Measurements from ENCODE around the gene SLC38A10.

SLC38A10 gene

DNA sequence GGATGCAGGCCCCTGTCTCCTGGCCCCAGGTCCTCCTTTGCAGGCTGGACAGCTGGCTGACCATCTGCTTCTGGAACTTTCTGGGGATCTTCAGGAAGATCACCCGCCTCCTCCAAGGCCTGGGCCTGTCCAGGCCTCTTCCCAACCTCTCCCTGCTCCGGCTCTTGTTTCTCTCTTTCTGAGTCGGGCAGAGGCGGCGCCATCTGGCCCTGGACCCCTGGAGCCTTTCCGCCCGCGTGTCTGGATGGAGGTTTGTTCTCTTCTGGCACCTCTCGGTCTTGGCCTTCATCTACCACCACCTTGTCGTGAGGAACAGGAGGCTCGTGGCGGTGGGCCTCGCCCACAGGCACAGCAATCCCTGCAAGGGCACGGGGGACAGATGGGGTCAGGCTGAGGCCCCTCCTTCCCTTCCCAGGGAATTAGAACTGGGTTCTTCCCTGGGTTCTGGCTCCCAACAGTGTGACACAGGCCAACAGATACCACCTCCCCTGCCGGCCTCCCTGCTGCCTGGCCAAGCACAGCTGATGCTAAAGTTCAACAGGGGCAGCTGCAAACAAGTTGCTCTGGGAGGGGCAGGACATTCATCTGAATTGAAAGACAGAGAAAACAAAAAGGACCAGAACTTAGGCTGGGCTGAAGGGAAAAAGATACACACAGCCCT, 42.7 kb downstream of the SLC38A10 start:
- H4K8ac ChIP-seq (ENCODE audit: low read depth, low read length): no peak overlapping the region
- no peak overlapping the region for H3K23ac ChIP-seq (ENCODE audit: low read length)
- no peak overlapping the region for H3K4me2 ChIP-seq (ENCODE audit: low read length)
- H2BK5ac ChIP-seq (ENCODE audit: low read length): no peak overlapping the region
- H4K5ac ChIP-seq (ENCODE audit: low read length): no peak overlapping the region
- no peaks in the 10 kb centered on the region for H3K4me1 ChIP-seq (ENCODE audit: control insufficient read depth, low read depth, low read length)
- H3K27ac ChIP-seq (ENCODE audit: low read depth, low read length): no peak overlapping the region
- H3K18ac ChIP-seq (ENCODE audit: low read length): no peak overlapping the region
- no peak overlapping the region for H3K4ac ChIP-seq (ENCODE audit: low read depth, low read length)
- H3K27me3 ChIP-seq (ENCODE audit: insufficient read depth, low read length, poor library complexity): no peaks in the 10 kb centered on the region
- no peaks in the 10 kb centered on the region for H3K79me2 ChIP-seq (ENCODE audit: control insufficient read depth, insufficient read depth, low read length)
- H3K9ac ChIP-seq (ENCODE audit: low read length): no peak overlapping the region
- peaks cover 3% of the 10 kb centered on the region for H3K79me1 ChIP-seq (ENCODE audit: low read length)
- H3K56ac ChIP-seq (ENCODE audit: low read length): no peak overlapping the region
- no peak overlapping the region for H2BK120ac ChIP-seq (ENCODE audit: low read depth, low read length)
- DNase-seq: no peak
- no peaks in the 10 kb centered on the region for H3K36me3 ChIP-seq (ENCODE audit: control insufficient read depth, insufficient read depth, low read length)
- H2BK15ac ChIP-seq (replicated peaks; ENCODE audit: low read depth): no peak overlapping the region
- no peak overlapping the region for H2AK5ac ChIP-seq (ENCODE audit: low read length)
- no CpG with 5 or more reads among the region's 15 CpGs for WGBS (ENCODE audit: extremely low coverage, insufficient coverage, low lambda C conversion rate)
- H3K4me3 ChIP-seq (ENCODE audit: low read length): no peak overlapping the region

- Histone ChIP-seq H3K56ac (ENCODE audit: low read length) (no peak overlapping the region), H3K79me2 (ENCODE audit: control insufficient read depth, insufficient read depth, low read length) (no peaks in the 10 kb centered on the region), H3K27me3 (ENCODE audit: insufficient read depth, low read length, poor library complexity) (no peaks in the 10 kb centered on the region), H3K18ac (ENCODE audit: low read length) (no peak overlapping the region), H3K4me1 (ENCODE audit: control insufficient read depth, low read depth, low read length) (no peaks in the 10 kb centered on the region), H4K5ac (ENCODE audit: low read length) (no peak overlapping the region), H2BK120ac (ENCODE audit: low read depth, low read length) (no peak overlapping the region), H4K8ac (ENCODE audit: low read depth, low read length) (no peak overlapping the region), H3K79me1 (ENCODE audit: low read length) (peaks cover 3% of the 10 kb centered on the region), H2AK5ac (ENCODE audit: low read length) (no peak overlapping the region), H2BK5ac (ENCODE audit: low read length) (no peak overlapping the region), H3K4me3 (ENCODE audit: low read length) (no peak overlapping the region), H3K36me3 (ENCODE audit: control insufficient read depth, insufficient read depth, low read length) (no peaks in the 10 kb centered on the region), H3K4me2 (ENCODE audit: low read length) (no peak overlapping the region), H2BK15ac (replicated peaks; ENCODE audit: low read depth) (no peak overlapping the region), H3K4ac (ENCODE audit: low read depth, low read length) (no peak overlapping the region), H3K9ac (ENCODE audit: low read length) (no peak overlapping the region), H3K23ac (ENCODE audit: low read length) (no peak overlapping the region), H3K27ac (ENCODE audit: low read depth, low read length) (no peak overlapping the region)
- no CpG with 5 or more reads among the region's 29 CpGs for WGBS (ENCODE audit: extremely low coverage, insufficient coverage, low lambda C conversion rate)
- no peak for DNase-seq
Observed at GRCh38 chr17:81251709-81252301, 43.3 kb downstream of the SLC38A10 start.

DNA sequence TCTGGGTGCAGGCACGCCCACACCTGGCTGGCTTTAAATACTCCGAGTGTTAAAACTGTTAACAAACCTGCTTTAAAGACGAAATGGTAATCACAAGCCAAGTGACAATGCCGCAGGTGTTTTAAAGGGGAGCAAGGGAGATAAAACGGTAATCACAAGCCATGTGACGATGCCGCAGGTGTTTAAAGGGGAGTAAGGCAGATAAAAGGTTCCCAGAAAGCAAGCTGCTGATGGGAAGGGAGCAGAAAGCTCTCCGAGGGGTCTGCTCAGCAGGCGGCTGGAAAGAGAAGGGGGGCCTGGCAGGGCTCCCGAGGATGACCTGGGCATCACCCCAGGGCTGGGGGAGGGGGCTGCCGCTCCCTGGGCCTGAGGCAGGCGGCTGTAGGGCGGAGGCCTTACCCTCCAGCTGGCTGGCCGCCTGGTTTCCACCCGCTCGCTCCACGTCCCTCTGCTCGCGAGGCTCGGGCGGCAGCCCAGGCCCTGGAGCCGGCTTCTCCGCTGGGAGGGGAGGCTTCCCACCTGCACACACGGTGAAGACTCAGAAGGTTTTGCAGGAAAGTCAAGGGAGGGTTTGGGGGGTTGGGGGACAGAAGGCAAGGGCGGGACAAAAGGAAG, 43.9 kb downstream of the SLC38A10 start:
- no peak overlapping the region for H3K27ac ChIP-seq (ENCODE audit: low read depth, low read length)
- H3K36me3 ChIP-seq (ENCODE audit: control insufficient read depth, insufficient read depth, low read length): no peaks in the 10 kb centered on the region
- no peak for DNase-seq
- H2BK120ac ChIP-seq (ENCODE audit: low read depth, low read length): no peak overlapping the region
- H3K4me1 ChIP-seq (ENCODE audit: control insufficient read depth, low read depth, low read length): no peaks in the 10 kb centered on the region
- H2BK5ac ChIP-seq (ENCODE audit: low read length): no peak overlapping the region
- H3K4me3 ChIP-seq (ENCODE audit: low read length): no peak overlapping the region
- no peak overlapping the region for H2AK5ac ChIP-seq (ENCODE audit: low read length)
- no peaks in the 10 kb centered on the region for H3K27me3 ChIP-seq (ENCODE audit: insufficient read depth, low read length, poor library complexity)
- no peak overlapping the region for H2BK15ac ChIP-seq (replicated peaks; ENCODE audit: low read depth)
- H4K5ac ChIP-seq (ENCODE audit: low read length): no peak overlapping the region
- no peak overlapping the region for H4K8ac ChIP-seq (ENCODE audit: low read depth, low read length)
- H3K79me1 ChIP-seq (ENCODE audit: low read length): peaks cover 3% of the 10 kb centered on the region
- no CpG with 5 or more reads among the region's 25 CpGs for WGBS (ENCODE audit: extremely low coverage, insufficient coverage, low lambda C conversion rate)
- H3K4ac ChIP-seq (ENCODE audit: low read depth, low read length): no peak overlapping the region
- no peak overlapping the region for H3K18ac ChIP-seq (ENCODE audit: low read length)
- H3K23ac ChIP-seq (ENCODE audit: low read length): no peak overlapping the region
- H3K79me2 ChIP-seq (ENCODE audit: control insufficient read depth, insufficient read depth, low read length): no peaks in the 10 kb centered on the region
- H3K56ac ChIP-seq (ENCODE audit: low read length): no peak overlapping the region
- no peak overlapping the region for H3K4me2 ChIP-seq (ENCODE audit: low read length)
- no peak overlapping the region for H3K9ac ChIP-seq (ENCODE audit: low read length)

GRCh38 chr17:81250286-81251093, 44.6 kb downstream of the SLC38A10 start:
- Histone ChIP-seq H2BK5ac (ENCODE audit: low read length) (no peak overlapping the region), H2BK120ac (ENCODE audit: low read depth, low read length) (no peak overlapping the region), H3K4me1 (ENCODE audit: control insufficient read depth, low read depth, low read length) (no peaks in the 10 kb centered on the region), H3K56ac (ENCODE audit: low read length) (no peak overlapping the region), H3K79me2 (ENCODE audit: control insufficient read depth, insufficient read depth, low read length) (no peaks in the 10 kb centered on the region), H4K5ac (ENCODE audit: low read length) (no peak overlapping the region), H3K27ac (ENCODE audit: low read depth, low read length) (no peak overlapping the region), H3K23ac (ENCODE audit: low read length) (no peak overlapping the region), H4K8ac (ENCODE audit: low read depth, low read length) (no peak overlapping the region), H2BK15ac (replicated peaks; ENCODE audit: low read depth) (no peak overlapping the region), H3K79me1 (ENCODE audit: low read length) (peaks cover 3% of the 10 kb centered on the region), H3K36me3 (ENCODE audit: control insufficient read depth, insufficient read depth, low read length) (no peaks in the 10 kb centered on the region), H3K4me3 (ENCODE audit: low read length) (no peak overlapping the region), H3K9ac (ENCODE audit: low read length) (no peak overlapping the region), H2AK5ac (ENCODE audit: low read length) (no peak overlapping the region), H3K4ac (ENCODE audit: low read depth, low read length) (no peak overlapping the region), H3K18ac (ENCODE audit: low read length) (no peak overlapping the region), H3K4me2 (ENCODE audit: low read length) (no peak overlapping the region), H3K27me3 (ENCODE audit: insufficient read depth, low read length, poor library complexity) (no peaks in the 10 kb centered on the region)
- WGBS (ENCODE audit: extremely low coverage, insufficient coverage, low lambda C conversion rate): no CpG with 5 or more reads among the region's 31 CpGs
- DNase-seq: no peak

DNA sequence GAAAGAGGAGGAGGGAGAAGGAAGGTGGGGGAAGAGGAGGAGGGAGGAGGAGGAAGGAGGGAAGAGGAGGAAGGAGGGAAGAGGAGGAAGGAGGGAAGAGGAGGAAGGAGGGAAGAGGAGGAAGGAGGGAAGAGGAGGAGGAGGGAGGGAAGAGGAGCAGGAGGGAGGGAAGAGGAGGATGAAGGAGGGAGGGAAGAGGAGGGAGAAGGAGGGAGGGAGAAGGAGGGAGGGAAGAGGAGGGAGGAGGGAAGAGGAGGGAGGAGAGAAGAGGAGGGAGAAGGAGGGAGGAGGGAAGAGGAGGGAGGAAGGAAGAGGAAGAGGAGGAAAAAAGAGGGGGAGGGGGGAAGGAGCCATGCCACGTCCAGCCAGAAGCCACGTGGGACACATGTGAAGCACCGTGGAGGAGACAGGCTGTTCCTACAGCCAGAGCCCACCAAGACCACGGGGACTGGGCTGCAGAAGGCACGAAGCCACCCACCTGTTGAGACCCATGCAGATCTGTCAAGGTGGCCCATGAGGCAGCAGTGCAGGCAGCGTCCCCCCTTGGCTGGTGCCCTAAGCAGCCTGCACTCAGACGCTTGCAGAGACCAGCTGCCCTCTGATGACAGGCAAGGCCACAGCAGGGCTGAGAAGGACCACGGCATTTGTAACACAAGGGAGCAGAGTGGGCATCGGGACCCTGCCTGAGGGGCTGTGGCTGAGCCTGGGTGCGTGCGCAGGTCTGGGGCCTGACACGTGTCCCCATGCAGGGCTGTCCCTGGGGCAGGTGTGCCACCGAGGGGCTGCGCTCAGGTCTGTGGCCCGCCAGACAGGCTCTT, 45.7 kb downstream of the SLC38A10 start:
- Histone ChIP-seq H3K27ac (ENCODE audit: low read depth, low read length) (no peak overlapping the region), H3K56ac (ENCODE audit: low read length) (no peak overlapping the region), H3K4ac (ENCODE audit: low read depth, low read length) (no peak overlapping the region), H2BK120ac (ENCODE audit: low read depth, low read length) (no peak overlapping the region), H3K18ac (ENCODE audit: low read length) (no peak overlapping the region), H3K9ac (ENCODE audit: low read length) (no peak overlapping the region), H3K23ac (ENCODE audit: low read length) (no peak overlapping the region), H3K79me2 (ENCODE audit: control insufficient read depth, insufficient read depth, low read length) (no peaks in the 10 kb centered on the region), H2AK5ac (ENCODE audit: low read length) (no peak overlapping the region), H3K36me3 (ENCODE audit: control insufficient read depth, insufficient read depth, low read length) (no peaks in the 10 kb centered on the region), H3K4me3 (ENCODE audit: low read length) (no peak overlapping the region), H3K79me1 (ENCODE audit: low read length) (peaks cover 3% of the 10 kb centered on the region), H3K4me2 (ENCODE audit: low read length) (no peak overlapping the region), H4K5ac (ENCODE audit: low read length) (no peak overlapping the region), H4K8ac (ENCODE audit: low read depth, low read length) (no peak overlapping the region), H2BK5ac (ENCODE audit: low read length) (no peak overlapping the region), H3K27me3 (ENCODE audit: insufficient read depth, low read length, poor library complexity) (no peaks in the 10 kb centered on the region), H3K4me1 (ENCODE audit: control insufficient read depth, low read depth, low read length) (no peaks in the 10 kb centered on the region), H2BK15ac (replicated peaks; ENCODE audit: low read depth) (no peak overlapping the region)
- WGBS (ENCODE audit: extremely low coverage, insufficient coverage, low lambda C conversion rate): no CpG with 5 or more reads among the region's 15 CpGs
- no peak for DNase-seq

Measured in mesendoderm (in vitro differentiated cells).